ENCODE results near the gene DPEP1. TPM values are rescaled to one million over a fixed set of nuclear protein-coding genes. Genes with fewer than 3 reads are reported as not detected.

DPEP1 gene
- total RNA-seq = 10 to 100 TPM in 1 of 5 donors, 1 to 10 TPM in 1, under 1 TPM in 1, not detected in 2; 0.58 to 12.3 (median 4.8) TPM
- polyA plus RNA-seq = 1 to 10 TPM in 1 of 3 donors, under 1 TPM in 2; 0.23 to 1.4 (median 0.62) TPM
- long read RNA-seq, donor 1 = 0 reads
- long read RNA-seq, donor 2, partial matches to known transcripts = 0 of 1 reads
- long read RNA-seq, donor 2, other reads (novel, unspliced or antisense) = 0 of 1 reads
- long read RNA-seq, donor 3 = 0 reads
- long read RNA-seq, donor 4 = 0 reads
- long read RNA-seq, donor 5 = 0 reads
- long read RNA-seq, donor 6 = 0 reads
- long read RNA-seq, donor 7 = 0 reads
- long read RNA-seq, donor 8 = 0 reads
- long read RNA-seq, donor 9 = 0 reads
- long read RNA-seq, donor 10, partial matches to known transcripts = 0 of 1 reads
- long read RNA-seq, donor 10, other reads (novel, unspliced or antisense) = 0 of 1 reads

- no peak for TF ChIP-seq POLR2A (IDR thresholded peaks at IDR 0.05)
- no peak for TF ChIP-seq EP300 (IDR thresholded peaks at IDR 0.05)
- no peak for TF ChIP-seq POLR2AphosphoS5 (IDR thresholded peaks at IDR 0.05)
- TF ChIP-seq CTCF (IDR thresholded peaks at IDR 0.05) = no peak
- peak in 1 of 2 donors; percentile 51 for DNase-seq
- peaks cover 0 to 69% (median 10%) of the 10 kb centered on the region in 3 donors for H3K27me3 ChIP-seq
- intact Hi-C loops (cut with DNase I; ENCODE audit: low total_unique reads) = no loop called here
- no peaks in the 10 kb centered on the region for H3K9me3 ChIP-seq
- no peak within 1 kb of the TSS for H3K4me3 ChIP-seq
- H3K36me3 ChIP-seq = no peaks in the 10 kb centered on the region
- H3K27ac ChIP-seq = no peak within 1 kb of the TSS
- 61 to 72% (median 67%) methylated on average over 14 to 19 of the region's 19 CpGs for WGBS, 5 donors
- H3K4me1 ChIP-seq = peaks cover 0 to 5% (median 1%) of the 10 kb centered on the region in 4 donors
These were observed at the start of gene DPEP1 for GRCh38 chr16:89613231-89613953. Gene DPEP1 (plus strand): TSS chr16:89613642. CDS start chr16:89630411, 16,769 bp downstream.

DNA sequence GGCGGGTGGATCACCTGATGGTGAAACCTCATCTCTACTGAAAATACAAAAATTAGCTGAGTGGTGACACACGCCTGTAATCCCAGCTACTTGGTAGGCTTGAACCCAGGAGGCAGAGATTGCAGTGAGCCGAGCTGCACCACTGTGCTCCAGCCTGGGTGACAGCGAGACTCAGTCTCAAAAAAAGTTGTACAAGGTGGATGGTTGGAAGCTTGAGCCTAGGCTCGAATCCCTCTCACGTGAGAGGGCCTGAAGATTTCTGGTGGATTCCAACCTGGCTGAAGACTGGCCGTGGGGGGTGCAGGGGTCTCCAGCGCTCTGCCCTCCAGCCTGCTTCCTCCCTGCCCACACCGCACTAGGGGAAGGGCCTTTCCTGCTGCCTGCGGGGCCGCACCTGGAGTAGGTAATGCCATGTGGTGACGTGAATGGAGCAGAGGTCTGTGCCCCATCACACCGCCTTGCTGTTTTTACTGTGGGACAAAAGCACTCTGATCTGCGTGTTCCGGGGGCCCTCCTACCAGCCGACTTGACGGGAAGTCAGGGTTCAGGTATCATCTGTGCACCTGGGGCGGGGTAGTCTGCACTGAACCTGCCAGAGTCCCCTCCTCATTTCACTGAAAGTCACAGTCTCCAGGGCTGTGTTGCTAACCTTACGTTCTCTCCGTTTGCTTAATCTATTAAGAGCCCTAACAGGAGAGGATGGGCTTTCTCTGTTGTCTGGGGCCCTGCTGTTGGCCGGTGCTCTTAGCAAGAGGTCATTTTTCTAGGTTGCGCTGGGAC lies 48.8 kb upstream of the DPEP1 start:
- Histone ChIP-seq H3K4me1 (peaks cover 42 to 60% (median 58%) of the 10 kb centered on the region in 4 donors), H3K4me3 (peak overlapping the region in 2 of 4 donors; percentile 6 to 28), H3K27me3 (peaks cover 0 to 17% (median 0%) of the 10 kb centered on the region in 3 donors), H3K36me3 (peaks cover 33 to 42% (median 37%) of the 10 kb centered on the region in 4 donors), H3K27ac (peak overlapping the region in 2 of 5 donors; percentile 54 to 59), H3K9me3 (no peaks in the 10 kb centered on the region)
- peak in 1 of 2 donors; percentile 38 for DNase-seq
- TF ChIP-seq CTCF (IDR thresholded peaks at IDR 0.05) = no peak
- no peak for TF ChIP-seq POLR2A (IDR thresholded peaks at IDR 0.05)
- WGBS, 5 donors = 43 to 61% (median 55%) methylated on average over 18 to 22 of the region's 22 CpGs
- intact Hi-C loops (cut with DNase I; ENCODE audit: low total_unique reads) = no loop called here

GRCh38 chr16:89565256-89565505 lies 48.3 kb upstream of the DPEP1 start:
- H3K27me3 ChIP-seq = peaks cover 2 to 22% (median 4%) of the 10 kb centered on the region in 3 donors
- WGBS, 5 donors = 0 to 32% (median 16%) methylated on average over 1 to 3 of the region's 3 CpGs
- TF ChIP-seq CTCF (IDR thresholded peaks at IDR 0.05) (no peak), EP300 (IDR thresholded peaks at IDR 0.05) (no peak), POLR2A (IDR thresholded peaks at IDR 0.05) (no peak), POLR2AphosphoS5 (IDR thresholded peaks at IDR 0.05) (no peak)
- intact Hi-C loops (cut with DNase I; ENCODE audit: low total_unique reads) = no loop called here
- H3K4me1 ChIP-seq = peaks cover 39 to 57% (median 55%) of the 10 kb centered on the region in 4 donors
- H3K4me3 ChIP-seq = peak overlapping the region in 2 of 4 donors; percentile 6 to 28
- peaks cover 33 to 42% (median 37%) of the 10 kb centered on the region in 4 donors for H3K36me3 ChIP-seq
- H3K27ac ChIP-seq = peak overlapping the region in 4 of 5 donors; percentile 26 to 59 (median 56)
- H3K9me3 ChIP-seq = no peaks in the 10 kb centered on the region
- peak in 1 of 2 donors; percentile 37 for DNase-seq
